ENCODE data around the gene RAD51B.

RAD51B gene

GRCh38 chr14:68523989-68524725 is 704.6 kb downstream of the RAD51B start:
- no peak overlapping the region for H3K27ac ChIP-seq
- in situ Hi-C loops (cut with HindIII; ENCODE audit: low pct_ligation_motif_present, low sequenced_read_pairs) = no loop called here
- H3K27me3 ChIP-seq (replicated peaks) = no peaks in the 10 kb centered on the region
- TF ChIP-seq CTCF (IDR thresholded peaks at IDR 0.05; ENCODE audit: low read depth, low read length, missing control alignments) = peak; percentile 66
- H3K4me3 ChIP-seq (ENCODE audit: low read depth, low read length) = no peak overlapping the region
- no peaks in the 10 kb centered on the region for H3K36me3 ChIP-seq (replicated peaks)
- no peak for DNase-seq

GRCh38 chr14:68525516-68525915 is 705.9 kb downstream of the RAD51B start:
- in situ Hi-C loops (cut with HindIII; ENCODE audit: low pct_ligation_motif_present, low sequenced_read_pairs) = no loop called here
- Histone ChIP-seq H3K36me3 (replicated peaks) (no peaks in the 10 kb centered on the region), H3K4me3 (ENCODE audit: low read depth, low read length) (no peak overlapping the region), H3K27ac (no peak overlapping the region), H3K27me3 (replicated peaks) (no peaks in the 10 kb centered on the region)
- DNase-seq = no peak
- no peak for TF ChIP-seq CTCF (IDR thresholded peaks at IDR 0.05; ENCODE audit: low read depth, low read length, missing control alignments)

- in situ Hi-C loops (cut with HindIII; ENCODE audit: low pct_ligation_motif_present, low sequenced_read_pairs) = no loop called here
- H3K36me3 ChIP-seq (replicated peaks) = no peaks in the 10 kb centered on the region
- H3K4me3 ChIP-seq (ENCODE audit: low read depth, low read length) = no peak overlapping the region
- no peak overlapping the region for H3K27ac ChIP-seq
- H3K27me3 ChIP-seq (replicated peaks) = no peaks in the 10 kb centered on the region
- no peak for TF ChIP-seq CTCF (IDR thresholded peaks at IDR 0.05; ENCODE audit: low read depth, low read length, missing control alignments)
- DNase-seq = no peak
Measured at GRCh38 chr14:68526512-68527091, 707.0 kb downstream of the RAD51B start.

GRCh38 chr14:68527329-68527851 is 707.8 kb downstream of the RAD51B start:
- in situ Hi-C loops (cut with HindIII; ENCODE audit: low pct_ligation_motif_present, low sequenced_read_pairs) = no loop called here
- no peak overlapping the region for H3K27ac ChIP-seq
- H3K27me3 ChIP-seq (replicated peaks) = no peaks in the 10 kb centered on the region
- no peak for TF ChIP-seq CTCF (IDR thresholded peaks at IDR 0.05; ENCODE audit: low read depth, low read length, missing control alignments)
- no peak overlapping the region for H3K4me3 ChIP-seq (ENCODE audit: low read depth, low read length)
- H3K36me3 ChIP-seq (replicated peaks) = no peaks in the 10 kb centered on the region
- no peak for DNase-seq

- no peak overlapping the region for H3K4me3 ChIP-seq (ENCODE audit: low read depth, low read length)
- H3K27me3 ChIP-seq (replicated peaks) = no peaks in the 10 kb centered on the region
- no peak for TF ChIP-seq CTCF (IDR thresholded peaks at IDR 0.05; ENCODE audit: low read depth, low read length, missing control alignments)
- H3K36me3 ChIP-seq (replicated peaks) = no peaks in the 10 kb centered on the region
- DNase-seq = no peak
- H3K27ac ChIP-seq = no peak overlapping the region
- in situ Hi-C loops (cut with HindIII; ENCODE audit: low pct_ligation_motif_present, low sequenced_read_pairs) = no loop called here
Measured at GRCh38 chr14:68528040-68528687, 708.6 kb downstream of the RAD51B start.
